Measurements from ENCODE around the gene PWWP2A. TPM values are rescaled to one million over a fixed set of nuclear protein-coding genes. Genes with fewer than 3 reads are reported as not detected.
A peak's percentile ranks its signal among the peaks of the same experiment; 100 is the strongest.

Gene PWWP2A
- total and polyA plus RNA-seq, 4 donors = 4.3 to 29.4 (median 16.3) TPM

- Histone ChIP-seq H3K27me3 (ENCODE audit: control insufficient read depth in 1 of 2, insufficient read depth in 2 of 2, low read length in 1 of 2) (no peaks in the 10 kb centered on the region), H3K4me1 (ENCODE audit: control insufficient read depth in 1 of 2, insufficient read depth in 2 of 2, low read length in 2 of 2) (no peaks in the 10 kb centered on the region), H3K4me3 (ENCODE audit: low read length in 2 of 2) (no peak overlapping the region), H3K36me3 (ENCODE audit: control insufficient read depth in 1 of 2, insufficient read depth in 2 of 2, low read length in 1 of 2) (peaks cover 8% of the 10 kb centered on the region in 2 donors), H3K9me3 (ENCODE audit: control insufficient read depth, low read length) (no peaks in the 10 kb centered on the region), H3K27ac (ENCODE audit: low read depth in 1 of 2, low read length in 2 of 2) (no peak overlapping the region)
- ATAC-seq (ENCODE audit: low FRiP score) = no peak
- WGBS, 2 donors = 62 to 78% methylated on average over 3 of the region's 3 CpGs
- no peak for DNase-seq
- intact Hi-C loops (cut with DNase I) = no loop called here
Observed at GRCh38 chr5:160049099-160049498, 70.2 kb downstream of the PWWP2A start.

GRCh38 chr5:160048131-160048530 is 71.1 kb downstream of the PWWP2A start:
- Histone ChIP-seq H3K9me3 (ENCODE audit: control insufficient read depth, low read length) (no peaks in the 10 kb centered on the region), H3K27ac (ENCODE audit: low read depth in 1 of 2, low read length in 2 of 2) (no peak overlapping the region), H3K36me3 (ENCODE audit: control insufficient read depth in 1 of 2, insufficient read depth in 2 of 2, low read length in 1 of 2) (peaks cover 6 to 8% of the 10 kb centered on the region in 2 donors), H3K4me1 (ENCODE audit: control insufficient read depth in 1 of 2, insufficient read depth in 2 of 2, low read length in 2 of 2) (no peaks in the 10 kb centered on the region), H3K27me3 (ENCODE audit: control insufficient read depth in 1 of 2, insufficient read depth in 2 of 2, low read length in 1 of 2) (no peaks in the 10 kb centered on the region), H3K4me3 (ENCODE audit: low read length in 2 of 2) (no peak overlapping the region)
- ATAC-seq (ENCODE audit: low FRiP score) (peak; percentile 88), DNase-seq (peak in 1 of 2 donors; percentile 60)
- WGBS, 2 donors = 93 to 94% methylated on average over 9 of the region's 9 CpGs
- intact Hi-C loops (cut with DNase I) = no loop called here

GRCh38 chr5:160047423-160047822 is 71.8 kb downstream of the PWWP2A start:
- H3K9me3 ChIP-seq (ENCODE audit: control insufficient read depth, low read length) = no peaks in the 10 kb centered on the region
- WGBS, 2 donors = 88 to 95% methylated on average over 3 of the region's 3 CpGs
- H3K4me1 ChIP-seq (ENCODE audit: control insufficient read depth in 1 of 2, insufficient read depth in 2 of 2, low read length in 2 of 2) = no peaks in the 10 kb centered on the region
- intact Hi-C loops (cut with DNase I) = no loop called here
- H3K36me3 ChIP-seq (ENCODE audit: control insufficient read depth in 1 of 2, insufficient read depth in 2 of 2, low read length in 1 of 2) = peaks cover 3 to 8% of the 10 kb centered on the region in 2 donors
- ATAC-seq (ENCODE audit: low FRiP score) (peak; percentile 83), DNase-seq (peak in 1 of 2 donors; percentile 52)
- H3K27me3 ChIP-seq (ENCODE audit: control insufficient read depth in 1 of 2, insufficient read depth in 2 of 2, low read length in 1 of 2) = no peaks in the 10 kb centered on the region
- H3K27ac ChIP-seq (ENCODE audit: low read depth in 1 of 2, low read length in 2 of 2) = no peak overlapping the region
- H3K4me3 ChIP-seq (ENCODE audit: low read length in 2 of 2) = no peak overlapping the region

GRCh38 chr5:160044967-160045366 is 74.3 kb downstream of the PWWP2A start:
- Histone ChIP-seq H3K27ac (ENCODE audit: low read depth in 1 of 2, low read length in 2 of 2) (no peak overlapping the region), H3K9me3 (ENCODE audit: control insufficient read depth, low read length) (no peaks in the 10 kb centered on the region), H3K4me3 (ENCODE audit: low read length in 2 of 2) (no peak overlapping the region), H3K27me3 (ENCODE audit: control insufficient read depth in 1 of 2, insufficient read depth in 2 of 2, low read length in 1 of 2) (no peaks in the 10 kb centered on the region), H3K36me3 (ENCODE audit: control insufficient read depth in 1 of 2, insufficient read depth in 2 of 2, low read length in 1 of 2) (peaks cover 3 to 4% of the 10 kb centered on the region in 2 donors), H3K4me1 (ENCODE audit: control insufficient read depth in 1 of 2, insufficient read depth in 2 of 2, low read length in 2 of 2) (no peaks in the 10 kb centered on the region)
- 66 to 76% methylated on average over 3 of the region's 3 CpGs for WGBS, 2 donors
- DNase-seq (no peak), ATAC-seq (ENCODE audit: low FRiP score) (no peak)
- intact Hi-C loops (cut with DNase I) = no loop called here

- no peaks in the 10 kb centered on the region for H3K9me3 ChIP-seq (ENCODE audit: control insufficient read depth, low read length)
- H3K36me3 ChIP-seq (ENCODE audit: control insufficient read depth in 1 of 2, insufficient read depth in 2 of 2, low read length in 1 of 2) = peaks cover 0 to 4% of the 10 kb centered on the region in 2 donors
- no peaks in the 10 kb centered on the region for H3K27me3 ChIP-seq (ENCODE audit: control insufficient read depth in 1 of 2, insufficient read depth in 2 of 2, low read length in 1 of 2)
- WGBS, 2 donors = 91 to 94% methylated on average over 1 of the region's 1 CpG
- no peak overlapping the region for H3K27ac ChIP-seq (ENCODE audit: low read depth in 1 of 2, low read length in 2 of 2)
- H3K4me3 ChIP-seq (ENCODE audit: low read length in 2 of 2) = no peak overlapping the region
- H3K4me1 ChIP-seq (ENCODE audit: control insufficient read depth in 1 of 2, insufficient read depth in 2 of 2, low read length in 2 of 2) = no peaks in the 10 kb centered on the region
- intact Hi-C loops (cut with DNase I) = no loop called here
- ATAC-seq (ENCODE audit: low FRiP score) (no peak), DNase-seq (no peak)
Observed at GRCh38 chr5:160044391-160044804, 74.9 kb downstream of the PWWP2A start.

- no peaks in the 10 kb centered on the region for H3K27me3 ChIP-seq (ENCODE audit: control insufficient read depth in 1 of 2, insufficient read depth in 2 of 2, low read length in 1 of 2)
- no peak overlapping the region for H3K27ac ChIP-seq (ENCODE audit: low read depth in 1 of 2, low read length in 2 of 2)
- H3K4me1 ChIP-seq (ENCODE audit: control insufficient read depth in 1 of 2, insufficient read depth in 2 of 2, low read length in 2 of 2) = no peaks in the 10 kb centered on the region
- DNase-seq (no peak), ATAC-seq (ENCODE audit: low FRiP score) (no peak)
- no peaks in the 10 kb centered on the region for H3K9me3 ChIP-seq (ENCODE audit: control insufficient read depth, low read length)
- H3K4me3 ChIP-seq (ENCODE audit: low read length in 2 of 2) = no peak overlapping the region
- 71 to 77% methylated on average over 3 of the region's 3 CpGs for WGBS, 2 donors
- intact Hi-C loops (cut with DNase I) = no loop called here
- H3K36me3 ChIP-seq (ENCODE audit: control insufficient read depth in 1 of 2, insufficient read depth in 2 of 2, low read length in 1 of 2) = peaks cover 0 to 4% of the 10 kb centered on the region in 2 donors
Observed at GRCh38 chr5:160042671-160043070, 76.6 kb downstream of the PWWP2A start.

Other genes with a start within 250 kb of the PWWP2A start
- 10 to 100 TPM in 1 of 2 donors, 1 to 10 TPM in 1; 5.4 to 16.0 TPM for gene ADRA1B, start 203.0 kb downstream of the PWWP2A start, total RNA-seq
- 1 to 10 TPM; 3.8 to 8.0 TPM for gene ADRA1B, start 203.0 kb downstream of the PWWP2A start, polyA plus RNA-seq
- 10 to 100 TPM; 40.5 to 41.7 TPM for gene TTC1, start 110.3 kb downstream of the PWWP2A start, total RNA-seq
- gene TTC1, start 110.3 kb downstream of the PWWP2A start, polyA plus RNA-seq = 10 to 100 TPM; 54.1 to 57.8 TPM
- gene FABP6, start 110.1 kb upstream of the PWWP2A start, total RNA-seq = not detected
- gene FABP6, start 110.1 kb upstream of the PWWP2A start, polyA plus RNA-seq = not detected
- 1 to 10 TPM; 2.6 to 3.5 TPM for gene CCNJL, start 193.1 kb upstream of the PWWP2A start, total RNA-seq
- gene CCNJL, start 193.1 kb upstream of the PWWP2A start, polyA plus RNA-seq = under 1 TPM in 1 of 2 donors, not detected in 1; 0.18 TPM